ENCODE data around the gene LTO1. TPM values are rescaled to one million over a fixed set of nuclear protein-coding genes. Genes with fewer than 3 reads are reported as not detected.

LTO1 gene
- total and polyA plus RNA-seq, 4 donors = 12.4 to 27.5 (median 19.4) TPM

DNA sequence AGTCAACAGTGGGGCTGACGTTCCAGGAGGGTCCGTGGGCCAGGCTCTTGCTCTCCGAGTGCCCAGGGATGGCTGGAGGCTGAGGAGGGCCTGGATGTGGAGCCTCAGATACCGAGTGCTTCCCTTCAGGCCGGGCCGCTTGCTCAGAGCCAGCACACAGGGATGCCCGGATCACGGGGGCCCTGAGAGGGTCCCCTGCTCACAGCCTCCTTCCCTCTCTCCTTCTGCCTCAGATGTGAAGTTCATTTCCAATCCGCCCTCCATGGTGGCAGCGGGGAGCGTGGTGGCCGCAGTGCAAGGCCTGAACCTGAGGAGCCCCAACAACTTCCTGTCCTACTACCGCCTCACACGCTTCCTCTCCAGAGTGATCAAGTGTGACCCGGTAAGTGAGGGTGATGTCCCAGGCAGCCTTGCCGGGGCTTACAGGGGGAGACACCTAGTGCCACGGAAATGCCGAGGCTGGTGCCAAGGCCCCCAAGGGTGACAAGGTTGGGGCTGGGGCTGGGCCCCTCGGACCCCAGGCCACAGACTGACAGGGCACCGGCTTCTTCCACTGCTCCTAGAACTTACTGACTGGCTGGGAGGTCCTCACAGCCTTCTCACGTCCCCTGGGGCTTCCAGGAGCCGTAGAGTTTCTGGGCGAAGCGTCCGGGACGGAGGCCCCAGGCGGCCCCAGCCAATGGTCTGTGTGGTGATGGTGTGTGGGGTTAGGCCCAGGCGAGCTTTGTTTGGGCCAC, 27.2 kb downstream of the LTO1 start:
- Histone ChIP-seq H3K27me3 (ENCODE audit: control insufficient read depth in 3 of 3, insufficient read depth in 3 of 3, low read length in 2 of 3) (no peaks in the 10 kb centered on the region), H3K36me3 (ENCODE audit: control insufficient read depth in 4 of 4, insufficient read depth in 4 of 4, low read length in 4 of 4) (peaks cover 4 to 70% (median 38%) of the 10 kb centered on the region in 4 donors), H3K4me3 (no peak overlapping the region), H3K4me1 (ENCODE audit: control insufficient read depth in 5 of 5, insufficient read depth in 5 of 5, low read length in 5 of 5) (peaks cover 0 to 29% (median 13%) of the 10 kb centered on the region in 5 donors), H3K27ac (ENCODE audit: low read depth in 1 of 2, low read length in 1 of 2) (peak overlapping the region in 1 of 2 donors; percentile 44), H3K9me3 (ENCODE audit: control insufficient read depth in 4 of 4, insufficient read depth in 3 of 4, low read length in 3 of 4) (no peaks in the 10 kb centered on the region), H3K9ac (ENCODE audit: insufficient read depth in 1 of 2, low read length in 2 of 2) (no peak overlapping the region)
- TF ChIP-seq, protein P1, sequence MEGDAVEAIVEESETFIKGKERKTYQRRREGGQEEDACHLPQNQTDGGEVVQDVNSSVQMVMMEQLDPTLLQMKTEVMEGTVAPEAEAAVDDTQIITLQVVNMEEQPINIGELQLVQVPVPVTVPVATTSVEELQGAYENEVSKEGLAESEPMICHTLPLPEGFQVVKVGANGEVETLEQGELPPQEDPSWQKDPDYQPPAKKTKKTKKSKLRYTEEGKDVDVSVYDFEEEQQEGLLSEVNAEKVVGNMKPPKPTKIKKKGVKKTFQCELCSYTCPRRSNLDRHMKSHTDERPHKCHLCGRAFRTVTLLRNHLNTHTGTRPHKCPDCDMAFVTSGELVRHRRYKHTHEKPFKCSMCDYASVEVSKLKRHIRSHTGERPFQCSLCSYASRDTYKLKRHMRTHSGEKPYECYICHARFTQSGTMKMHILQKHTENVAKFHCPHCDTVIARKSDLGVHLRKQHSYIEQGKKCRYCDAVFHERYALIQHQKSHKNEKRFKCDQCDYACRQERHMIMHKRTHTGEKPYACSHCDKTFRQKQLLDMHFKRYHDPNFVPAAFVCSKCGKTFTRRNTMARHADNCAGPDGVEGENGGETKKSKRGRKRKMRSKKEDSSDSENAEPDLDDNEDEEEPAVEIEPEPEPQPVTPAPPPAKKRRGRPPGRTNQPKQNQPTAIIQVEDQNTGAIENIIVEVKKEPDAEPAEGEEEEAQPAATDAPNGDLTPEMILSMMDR (IDR thresholded peaks at IDR 0.05; ENCODE audit: control extremely low read depth, extremely low read depth) = no peak
- WGBS, 2 donors = 64 to 80% methylated on average over 28 of the region's 28 CpGs
- ATAC-seq (ENCODE audit: insufficient read depth, low FRiP score) (no peak), DNase-seq (peak in 1 of 3 donors; percentile 16)

GRCh38 chr11:69647390-69647748, 27.8 kb downstream of the LTO1 start:
- DNase-seq = peak in 1 of 3 donors; percentile 19

DNA sequence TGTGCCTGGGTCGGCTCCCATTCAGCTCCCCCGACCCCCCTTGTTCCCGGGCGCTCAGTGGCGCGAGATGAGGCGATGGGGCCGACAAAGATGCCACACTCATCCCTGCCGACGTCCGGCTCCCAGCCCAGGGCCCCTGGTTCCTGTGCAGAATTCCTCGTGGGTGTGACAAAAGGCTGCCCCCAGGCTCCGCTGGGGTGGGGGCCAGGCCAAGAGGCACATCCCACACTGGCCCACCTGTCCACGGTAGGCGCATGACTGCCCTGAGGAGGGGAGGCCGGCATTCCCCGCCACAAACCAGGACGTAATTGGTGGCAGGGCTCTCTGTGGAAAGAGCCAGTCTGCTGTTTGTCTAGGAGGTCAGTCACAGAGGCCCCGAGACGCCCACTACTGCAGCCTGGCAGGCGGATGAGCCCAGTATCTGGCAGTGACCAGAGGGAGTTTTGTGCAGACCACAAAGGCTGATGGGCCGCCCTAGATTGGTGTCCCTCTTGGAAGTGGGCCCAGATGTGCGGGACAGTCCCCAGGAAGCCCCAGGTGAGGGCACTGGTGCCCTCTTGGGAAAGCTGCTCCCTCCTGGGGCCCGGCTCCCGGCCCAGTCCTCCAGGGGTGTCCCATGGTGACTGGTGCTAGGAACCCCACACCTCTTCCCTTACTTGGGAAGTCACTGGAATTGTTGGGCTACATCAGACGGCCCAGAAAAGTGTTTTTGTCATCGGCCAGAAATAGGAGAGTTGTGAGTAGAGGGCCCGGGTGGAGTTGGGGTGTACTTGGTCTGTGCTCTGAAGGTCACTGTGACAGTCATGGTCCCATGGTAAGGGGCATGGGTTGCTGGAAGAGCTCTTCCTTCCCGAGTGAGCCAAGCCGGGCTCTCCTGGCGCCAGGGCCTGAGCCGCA, 28.4 kb downstream of the LTO1 start:
- no peaks in the 10 kb centered on the region for H3K27me3 ChIP-seq (ENCODE audit: control insufficient read depth in 3 of 3, insufficient read depth in 3 of 3, low read length in 2 of 3)
- TF ChIP-seq, protein P1 (IDR thresholded peaks at IDR 0.05; ENCODE audit: control extremely low read depth, extremely low read depth) = no peak
- DNase-seq (peak in 1 of 3 donors; percentile 24), ATAC-seq (ENCODE audit: insufficient read depth, low FRiP score) (no peak)
- H3K4me1 ChIP-seq (ENCODE audit: control insufficient read depth in 5 of 5, insufficient read depth in 5 of 5, low read length in 5 of 5) = peaks cover 0 to 29% (median 13%) of the 10 kb centered on the region in 5 donors
- H3K9ac ChIP-seq (ENCODE audit: insufficient read depth in 1 of 2, low read length in 2 of 2) = no peak overlapping the region
- peak overlapping the region in 1 of 2 donors; percentile 9 for H3K27ac ChIP-seq (ENCODE audit: low read depth in 1 of 2, low read length in 1 of 2)
- H3K4me3 ChIP-seq = no peak overlapping the region
- H3K36me3 ChIP-seq (ENCODE audit: control insufficient read depth in 4 of 4, insufficient read depth in 4 of 4, low read length in 4 of 4) = peaks cover 4 to 69% (median 33%) of the 10 kb centered on the region in 4 donors
- no peaks in the 10 kb centered on the region for H3K9me3 ChIP-seq (ENCODE audit: control insufficient read depth in 4 of 4, insufficient read depth in 3 of 4, low read length in 3 of 4)
- WGBS, 2 donors = 84 to 85% methylated on average over 31 to 32 of the region's 32 CpGs

More at GRCh38 chr11:69647390-69647748, 27.8 kb downstream of the LTO1 start:
- H3K4me3 ChIP-seq = no peak overlapping the region
- TF ChIP-seq, protein P1 (IDR thresholded peaks at IDR 0.05; ENCODE audit: control extremely low read depth, extremely low read depth) = no peak
- H3K9me3 ChIP-seq (ENCODE audit: control insufficient read depth in 4 of 4, insufficient read depth in 3 of 4, low read length in 3 of 4) = no peaks in the 10 kb centered on the region
- H3K9ac ChIP-seq (ENCODE audit: insufficient read depth in 1 of 2, low read length in 2 of 2) = no peak overlapping the region
- ATAC-seq (ENCODE audit: insufficient read depth, low FRiP score) = no peak
- H3K4me1 ChIP-seq (ENCODE audit: control insufficient read depth in 5 of 5, insufficient read depth in 5 of 5, low read length in 5 of 5) = peaks cover 0 to 29% (median 13%) of the 10 kb centered on the region in 5 donors
- 86 to 94% methylated on average over 11 of the region's 11 CpGs for WGBS, 2 donors
- H3K27ac ChIP-seq (ENCODE audit: low read depth in 1 of 2, low read length in 1 of 2) = no peak overlapping the region
- no peaks in the 10 kb centered on the region for H3K27me3 ChIP-seq (ENCODE audit: control insufficient read depth in 3 of 3, insufficient read depth in 3 of 3, low read length in 2 of 3)
- peaks cover 4 to 71% (median 37%) of the 10 kb centered on the region in 4 donors for H3K36me3 ChIP-seq (ENCODE audit: control insufficient read depth in 4 of 4, insufficient read depth in 4 of 4, low read length in 4 of 4)
